ENCODE measurements around the gene PSMB11. TPM values are rescaled to one million over a fixed set of nuclear protein-coding genes. Genes with fewer than 3 reads are reported as not detected.
"Not testable (repeated sequence)": the region's sequence is repeated elsewhere in the genome, so short reads cannot be mapped to it uniquely, and the experiment has no call there.

PSMB11 gene
- not detected for polyA plus RNA-seq (2012; ENCODE audit: missing spikeins)

- TF ChIP-seq POLR2A (IDR thresholded peaks at IDR 0.05; ENCODE audit: low read depth, low read length) (no peak), TAF1 (IDR thresholded peaks at IDR 0.05; ENCODE audit: borderline replicate concordance, low read depth, low read length) (no peak), POLR2AphosphoS5 (IDR thresholded peaks at IDR 0.05; ENCODE audit: low read depth, low read length) (no peak)
- DNase-seq (ENCODE audit: insufficient read length) (no peak), FAIRE-seq (no peak)
Measured at GRCh38 chr14:23042162-23042965, at the start of gene PSMB11. Gene PSMB11, plus strand, starts transcription at chr14:23042212. Its CDS starts 14 bp downstream, at chr14:23042226.

DNA sequence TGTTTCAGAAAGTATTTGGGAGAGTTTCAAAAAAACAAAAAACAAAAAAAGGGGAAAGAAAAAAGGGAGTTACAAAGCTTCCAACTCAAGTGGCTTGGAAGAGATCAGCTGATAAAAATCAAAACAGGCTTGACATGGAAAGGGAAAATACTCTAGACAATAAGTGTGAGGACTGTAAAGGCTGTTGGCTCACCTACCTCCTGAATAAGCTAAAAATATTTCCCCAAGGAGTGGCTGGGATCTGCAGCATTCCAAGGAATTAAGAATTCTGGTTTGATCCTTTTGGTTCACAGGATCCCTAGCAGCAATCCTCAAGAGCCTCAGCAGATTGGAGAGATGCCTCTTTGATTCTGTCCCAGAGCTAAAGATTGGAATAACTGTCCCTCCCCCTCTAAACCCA, 48.5 kb upstream of the PSMB11 start:
- TF ChIP-seq POLR2AphosphoS5 (IDR thresholded peaks at IDR 0.05; ENCODE audit: low read depth, low read length) (no peak), TAF1 (IDR thresholded peaks at IDR 0.05; ENCODE audit: borderline replicate concordance, low read depth, low read length) (no peak), POLR2A (IDR thresholded peaks at IDR 0.05; ENCODE audit: low read depth, low read length) (no peak)
- no peak for FAIRE-seq
- DNase-seq (ENCODE audit: insufficient read length) = no peak

DNA sequence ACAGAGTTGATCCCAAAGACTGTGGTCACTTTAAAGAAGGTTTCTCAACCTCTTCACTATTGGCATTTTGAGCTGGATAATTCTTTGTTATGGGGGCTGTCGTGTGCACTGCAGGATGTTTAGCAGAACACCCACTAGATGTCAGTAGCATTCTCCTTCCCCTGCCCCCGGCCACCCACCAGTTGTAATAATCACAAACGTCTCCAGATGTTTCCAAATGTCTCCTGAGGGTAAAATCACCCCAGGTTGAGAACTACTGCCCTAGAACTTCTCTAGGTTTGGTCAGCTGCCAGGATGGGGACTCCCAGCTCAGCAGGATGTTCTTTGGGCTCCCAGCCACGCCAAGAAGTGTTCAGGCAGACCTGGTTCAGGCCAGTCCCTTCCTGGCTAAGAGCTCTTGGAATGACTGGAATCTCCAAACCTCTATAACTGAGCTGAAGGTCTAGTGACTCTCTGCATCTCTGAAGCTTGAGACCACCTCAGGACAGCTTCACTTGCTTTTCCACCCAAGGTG, 47.2 kb upstream of the PSMB11 start:
- DNase-seq (ENCODE audit: insufficient read length) (no peak), FAIRE-seq (no peak)
- no peak for TF ChIP-seq TAF1 (IDR thresholded peaks at IDR 0.05; ENCODE audit: borderline replicate concordance, low read depth, low read length)
- no peak for TF ChIP-seq POLR2A (IDR thresholded peaks at IDR 0.05; ENCODE audit: low read depth, low read length)
- no peak for TF ChIP-seq POLR2AphosphoS5 (IDR thresholded peaks at IDR 0.05; ENCODE audit: low read depth, low read length)

GRCh38 chr14:22995889-22996625, 46.0 kb upstream of the PSMB11 start:
- TF ChIP-seq POLR2AphosphoS5 (IDR thresholded peaks at IDR 0.05; ENCODE audit: low read depth, low read length) (no peak), POLR2A (IDR thresholded peaks at IDR 0.05; ENCODE audit: low read depth, low read length) (no peak), TAF1 (IDR thresholded peaks at IDR 0.05; ENCODE audit: borderline replicate concordance, low read depth, low read length) (no peak)
- no peak for DNase-seq (ENCODE audit: insufficient read length)
- FAIRE-seq = no peak

GRCh38 chr14:22996768-22997654, 45.0 kb upstream of the PSMB11 start:
- FAIRE-seq (no peak), DNase-seq (ENCODE audit: insufficient read length) (no peak)
- TF ChIP-seq TAF1 (IDR thresholded peaks at IDR 0.05; ENCODE audit: borderline replicate concordance, low read depth, low read length) (no peak), POLR2AphosphoS5 (IDR thresholded peaks at IDR 0.05; ENCODE audit: low read depth, low read length) (no peak), POLR2A (IDR thresholded peaks at IDR 0.05; ENCODE audit: low read depth, low read length) (no peak)

- TF ChIP-seq POLR2AphosphoS5 (IDR thresholded peaks at IDR 0.05; ENCODE audit: low read depth, low read length) = no peak
- TF ChIP-seq TAF1 (IDR thresholded peaks at IDR 0.05; ENCODE audit: borderline replicate concordance, low read depth, low read length) = no peak
- TF ChIP-seq POLR2A (IDR thresholded peaks at IDR 0.05; ENCODE audit: low read depth, low read length) = no peak
- FAIRE-seq (no peak), DNase-seq (ENCODE audit: insufficient read length) (no peak)
Measured at GRCh38 chr14:22997676-22998323, 44.2 kb upstream of the PSMB11 start.

- no peak for FAIRE-seq
- TF ChIP-seq POLR2A (IDR thresholded peaks at IDR 0.05; ENCODE audit: low read depth, low read length) (no peak), POLR2AphosphoS5 (IDR thresholded peaks at IDR 0.05; ENCODE audit: low read depth, low read length) (no peak), TAF1 (IDR thresholded peaks at IDR 0.05; ENCODE audit: borderline replicate concordance, low read depth, low read length) (no peak)
Measured at GRCh38 chr14:22998329-22999012, 43.5 kb upstream of the PSMB11 start.

GRCh38 chr14:23000860-23001259, 41.2 kb upstream of the PSMB11 start:
- DNase-seq (ENCODE audit: insufficient read length) = no peak
- TF ChIP-seq POLR2AphosphoS5 (IDR thresholded peaks at IDR 0.05; ENCODE audit: low read depth, low read length) (no peak), POLR2A (IDR thresholded peaks at IDR 0.05; ENCODE audit: low read depth, low read length) (no peak), TAF1 (IDR thresholded peaks at IDR 0.05; ENCODE audit: borderline replicate concordance, low read depth, low read length) (no peak)
- FAIRE-seq = no peak

More at GRCh38 chr14:22998329-22999012, 43.5 kb upstream of the PSMB11 start:
- no peak for DNase-seq (ENCODE audit: insufficient read length)

DNA sequence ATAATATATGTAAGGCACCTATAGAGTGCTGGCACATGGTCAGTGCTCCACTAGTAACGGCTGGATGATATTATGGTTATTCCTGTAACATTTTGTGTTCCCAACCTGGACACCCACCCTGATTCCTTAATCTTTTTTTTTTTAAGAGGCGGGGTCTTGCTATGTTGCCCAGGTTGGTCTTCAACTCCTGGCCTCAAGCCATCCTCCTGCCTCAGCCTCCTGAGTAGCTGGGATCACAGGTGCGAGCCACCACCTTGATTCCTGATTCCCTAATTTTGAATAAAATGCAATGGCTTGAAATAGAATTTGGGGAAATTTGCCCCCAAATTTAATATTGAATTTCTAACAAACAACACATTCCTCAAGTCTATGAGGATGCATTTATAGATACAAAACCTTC, 39.4 kb upstream of the PSMB11 start:
- TF ChIP-seq POLR2AphosphoS5 (IDR thresholded peaks at IDR 0.05; ENCODE audit: low read depth, low read length) (no peak), POLR2A (IDR thresholded peaks at IDR 0.05; ENCODE audit: low read depth, low read length) (no peak), TAF1 (IDR thresholded peaks at IDR 0.05; ENCODE audit: borderline replicate concordance, low read depth, low read length) (no peak)
- no peak for DNase-seq (ENCODE audit: insufficient read length)
- FAIRE-seq = no peak

GRCh38 chr14:23004274-23004673, 37.7 kb upstream of the PSMB11 start:
- DNase-seq (ENCODE audit: insufficient read length); FAIRE-seq: not testable (repeated sequence)

Data from GM12892 (cell line).